ENCODE measurements around the gene BRCC3.

- no peak for TF ChIP-seq CTCF (IDR thresholded peaks at IDR 0.05)
- TF ChIP-seq EZH2 (IDR thresholded peaks at IDR 0.05; ENCODE audit: borderline replicate concordance, insufficient read depth, low read depth, low read length, poor library complexity, severe bottlenecking): no peak
These were observed 14.8 kb upstream of the BRCC3 start for GRCh38 chrX:155056471-155056870.

Data from B cell (primary cell).